Left renal cortex interstitium (tissue), 4 donors: ENCODE measurements around the gene SLC4A5. TPM values are rescaled to one million over a fixed set of nuclear protein-coding genes. Genes with fewer than 3 reads are reported as not detected.

Experiments used
- DNase-seq, 4 donors: peaks; one replicate each; pipeline ENCODE4 v3.0.0-alpha.2; 2013; ENCODE audit warnings: low read depth in 4 of 4, low spot score in 2 of 4, missing footprints in 1 of 4
- polyA plus RNA-seq, 4 donors: library from polyadenylated mRNA; unstranded; fragments of 120-200 nt; gene quantifications; one replicate each; pipeline ENCODE4 v1.2.1, GENCODE V29; 2013; ENCODE audit not compliant: insufficient read length in 4 of 4

Gene SLC4A5
- polyA plus RNA-seq, 4 donors = 1.8 to 4.6 (median 3.1) TPM

- DNase-seq = no peak
Observed at GRCh38 chr2:74317701-74318100, 25.5 kb downstream of the SLC4A5 start.

- DNase-seq = no peak
Observed at GRCh38 chr2:74316627-74317295, 26.5 kb downstream of the SLC4A5 start.

GRCh38 chr2:74314107-74314506 lies 29.1 kb downstream of the SLC4A5 start:
- no peak for DNase-seq

GRCh38 chr2:74313497-74313896 lies 29.7 kb downstream of the SLC4A5 start:
- DNase-seq = no peak

- DNase-seq = no peak
Observed at GRCh38 chr2:74312913-74313312, 30.3 kb downstream of the SLC4A5 start.

- no peak for DNase-seq
Observed at GRCh38 chr2:74307720-74308119, 35.5 kb downstream of the SLC4A5 start.

- DNase-seq = no peak
Observed at GRCh38 chr2:74304332-74305148, 38.7 kb downstream of the SLC4A5 start.

- no peak for DNase-seq
Observed at GRCh38 chr2:74302865-74303264, 40.4 kb downstream of the SLC4A5 start.

- no peak for DNase-seq
Observed at GRCh38 chr2:74301262-74301661, 42.0 kb downstream of the SLC4A5 start.

- no peak for DNase-seq
Observed at GRCh38 chr2:74300506-74300905, 42.7 kb downstream of the SLC4A5 start.

- no peak for DNase-seq
Observed at GRCh38 chr2:74297950-74298349, 45.3 kb downstream of the SLC4A5 start.

GRCh38 chr2:74297391-74297790 lies 45.8 kb downstream of the SLC4A5 start:
- no peak for DNase-seq

GRCh38 chr2:74293191-74293991 lies 49.8 kb downstream of the SLC4A5 start:
- DNase-seq = no peak

- no peak for DNase-seq
Observed at GRCh38 chr2:74292751-74293150, 50.5 kb downstream of the SLC4A5 start.

GRCh38 chr2:74291886-74292621 lies 51.2 kb downstream of the SLC4A5 start:
- no peak for DNase-seq

GRCh38 chr2:74291218-74291544 lies 52.0 kb downstream of the SLC4A5 start:
- no peak for DNase-seq

- DNase-seq = no peak
Observed at GRCh38 chr2:74290466-74291217, 52.6 kb downstream of the SLC4A5 start.

GRCh38 chr2:74290066-74290465 lies 53.1 kb downstream of the SLC4A5 start:
- DNase-seq = no peak

GRCh38 chr2:74286725-74287124 lies 56.5 kb downstream of the SLC4A5 start:
- no peak for DNase-seq
